ENCODE data around the gene ALG8. TPM values are rescaled to one million over a fixed set of nuclear protein-coding genes. Genes with fewer than 3 reads are reported as not detected.
A peak's percentile ranks its signal among the peaks of the same experiment; 100 is the strongest.
"Not testable (repeated sequence)": the region's sequence is repeated elsewhere in the genome, so short reads cannot be mapped to it uniquely, and the experiment has no call there.

Gene ALG8
- total RNA-seq, 1 experiment from 2014 or later, result 188 TPM

- Histone ChIP-seq H3K4me3 (ENCODE audit: low read depth, low read length) (no peak overlapping the region), H3K27me3 (replicated peaks; ENCODE audit: control insufficient read depth, insufficient read depth, low read length) (no peaks in the 10 kb centered on the region), H3K36me3 (ENCODE audit: control insufficient read depth, insufficient read depth, low read length) (no peaks in the 10 kb centered on the region), H3K9me3 (no peaks in the 10 kb centered on the region), H3K4me1 (peaks cover 7% of the 10 kb centered on the region; the same call in 1 of the 2 replicates)
- Mint-ChIP-seq H3K27ac (ENCODE audit: unreplicated experiment) (peak overlapping the region; percentile 40), H3K4me3 (ENCODE audit: unreplicated experiment) (no peak overlapping the region), H3K9me3 (ENCODE audit: unreplicated experiment) (no peaks in the 10 kb centered on the region), H3K36me3 (ENCODE audit: insufficient read depth, unreplicated experiment) (peaks cover 5% of the 10 kb centered on the region), H3K4me1 (ENCODE audit: low read depth, unreplicated experiment) (peaks cover 11% of the 10 kb centered on the region), H3K27me3 (ENCODE audit: insufficient read depth, unreplicated experiment) (no peaks in the 10 kb centered on the region)
- ChIA-PET POLR2A (no interaction called here), CTCF (interaction anchor here (0.6 to 0.7 kb wide), 2 partner anchors 9 to 30 kb away, joined by 3 to 7 read pairs; partner anchors contain the start of genes KCTD21 and USP35)
- peak; percentile 68 to 74 for DNase-seq
- BruUV-seq (replicated peaks), result no TSS peak
- peak in 1 of 2 experiments; percentile 16 for TF ChIP-seq CTCF (IDR thresholded peaks at IDR 0.05; ENCODE audit: insufficient read depth in 1 of 2, low read depth in 1 of 2, low read length in 1 of 2, severe bottlenecking in 1 of 2, unreplicated experiment in 1 of 2)
- intact Hi-C loops (cut with micrococcal nuclease; ENCODE audit: unreplicated experiment), result no loop called here
These were observed 40.1 kb upstream of the ALG8 start for GRCh38 chr11:78179459-78180071.

GRCh38 chr11:78177216-78177615 is 37.8 kb upstream of the ALG8 start:
- no peak overlapping the region for H3K27ac Mint-ChIP-seq (ENCODE audit: unreplicated experiment)
- H3K9me3 Mint-ChIP-seq (ENCODE audit: unreplicated experiment), result no peaks in the 10 kb centered on the region
- no peak overlapping the region for H3K4me3 Mint-ChIP-seq (ENCODE audit: unreplicated experiment)
- H3K4me3 ChIP-seq (ENCODE audit: low read depth, low read length), result no peak overlapping the region
- peaks cover 5% of the 10 kb centered on the region for H3K36me3 Mint-ChIP-seq (ENCODE audit: insufficient read depth, unreplicated experiment)
- H3K36me3 ChIP-seq (ENCODE audit: control insufficient read depth, insufficient read depth, low read length), result no peaks in the 10 kb centered on the region
- CTCF ChIA-PET, result no interaction called here
- DNase-seq, result no peak
- POLR2A ChIA-PET, result no interaction called here
- BruUV-seq (replicated peaks), result no TSS peak
- no peaks in the 10 kb centered on the region for H3K27me3 ChIP-seq (replicated peaks; ENCODE audit: control insufficient read depth, insufficient read depth, low read length)
- TF ChIP-seq CTCF (IDR thresholded peaks at IDR 0.05; ENCODE audit: insufficient read depth in 1 of 2, low read depth in 1 of 2, low read length in 1 of 2, severe bottlenecking in 1 of 2, unreplicated experiment in 1 of 2), result no peak
- intact Hi-C loops (cut with micrococcal nuclease; ENCODE audit: unreplicated experiment), result no loop called here
- peaks cover 7% of the 10 kb centered on the region; the same call in 1 of the 2 replicates for H3K4me1 ChIP-seq
- H3K4me1 Mint-ChIP-seq (ENCODE audit: low read depth, unreplicated experiment), result peaks cover 11% of the 10 kb centered on the region
- H3K27me3 Mint-ChIP-seq (ENCODE audit: insufficient read depth, unreplicated experiment), result no peaks in the 10 kb centered on the region
- no peaks in the 10 kb centered on the region for H3K9me3 ChIP-seq

GRCh38 chr11:78176605-78177141 is 37.2 kb upstream of the ALG8 start:
- Histone ChIP-seq H3K9me3 (no peaks in the 10 kb centered on the region), H3K4me1 (peaks cover 7% of the 10 kb centered on the region; the same call in 1 of the 2 replicates), H3K27me3 (replicated peaks; ENCODE audit: control insufficient read depth, insufficient read depth, low read length) (no peaks in the 10 kb centered on the region), H3K36me3 (ENCODE audit: control insufficient read depth, insufficient read depth, low read length) (no peaks in the 10 kb centered on the region), H3K4me3 (ENCODE audit: low read depth, low read length) (no peak overlapping the region)
- Mint-ChIP-seq H3K4me1 (ENCODE audit: low read depth, unreplicated experiment) (peaks cover 11% of the 10 kb centered on the region), H3K27ac (ENCODE audit: unreplicated experiment) (no peak overlapping the region), H3K4me3 (ENCODE audit: unreplicated experiment) (no peak overlapping the region), H3K9me3 (ENCODE audit: unreplicated experiment) (no peaks in the 10 kb centered on the region), H3K27me3 (ENCODE audit: insufficient read depth, unreplicated experiment) (no peaks in the 10 kb centered on the region), H3K36me3 (ENCODE audit: insufficient read depth, unreplicated experiment) (peaks cover 5% of the 10 kb centered on the region)
- BruUV-seq (replicated peaks), result no TSS peak
- intact Hi-C loops (cut with micrococcal nuclease; ENCODE audit: unreplicated experiment), result no loop called here
- TF ChIP-seq CTCF (IDR thresholded peaks at IDR 0.05; ENCODE audit: insufficient read depth in 1 of 2, low read depth in 1 of 2, low read length in 1 of 2, severe bottlenecking in 1 of 2, unreplicated experiment in 1 of 2), result no peak
- POLR2A ChIA-PET, result no interaction called here
- CTCF ChIA-PET, result no interaction called here
- no peak for DNase-seq

GRCh38 chr11:78175862-78176261 is 36.4 kb upstream of the ALG8 start:
- H3K9me3 ChIP-seq; H3K4me3 ChIP-seq (ENCODE audit: low read depth, low read length); H3K36me3 ChIP-seq (ENCODE audit: control insufficient read depth, insufficient read depth, low read length); BruUV-seq (replicated peaks); H3K27ac Mint-ChIP-seq (ENCODE audit: unreplicated experiment); CTCF ChIA-PET; H3K27me3 ChIP-seq (replicated peaks; ENCODE audit: control insufficient read depth, insufficient read depth, low read length); DNase-seq; H3K4me1 ChIP-seq; POLR2A ChIA-PET; H3K9me3 Mint-ChIP-seq (ENCODE audit: unreplicated experiment); H3K4me3 Mint-ChIP-seq (ENCODE audit: unreplicated experiment); H3K27me3 Mint-ChIP-seq (ENCODE audit: insufficient read depth, unreplicated experiment); H3K36me3 Mint-ChIP-seq (ENCODE audit: insufficient read depth, unreplicated experiment): not testable (repeated sequence)
- intact Hi-C loops (cut with micrococcal nuclease; ENCODE audit: unreplicated experiment), result loop anchor here (2.0 kb wide), 1 partner anchor 27 kb away; no protein-coding TSS in a partner anchor
- peaks cover 11% of the 10 kb centered on the region for H3K4me1 Mint-ChIP-seq (ENCODE audit: low read depth, unreplicated experiment)
